ENCODE data around the gene ASB3.

Gene ASB3

DNA sequence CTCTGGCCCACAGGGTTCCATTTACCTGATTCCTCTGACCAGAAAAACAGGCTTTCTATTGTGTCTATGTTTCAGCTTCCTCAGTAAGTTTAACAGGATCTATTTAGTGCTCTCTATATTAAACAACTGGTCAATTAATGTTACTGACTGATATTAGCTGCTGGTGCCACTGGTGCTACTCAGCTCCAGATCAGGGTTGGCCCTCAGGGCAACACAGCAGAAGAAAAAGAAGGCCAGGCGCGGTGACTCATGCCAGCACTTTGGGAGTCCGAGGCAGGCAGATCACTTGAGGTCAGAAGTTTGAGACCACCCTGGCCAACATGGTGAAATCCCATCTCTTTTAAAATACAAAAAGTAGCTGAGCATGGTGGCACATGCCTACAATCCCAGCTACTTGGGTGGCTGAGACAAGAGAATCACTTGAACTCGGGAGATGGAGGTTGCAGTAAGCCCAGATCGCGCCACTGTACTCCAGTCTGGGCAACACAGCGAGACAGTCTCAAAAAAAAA is 75.4 kb downstream of the ASB3 start:
- TF ChIP-seq, protein P1, sequence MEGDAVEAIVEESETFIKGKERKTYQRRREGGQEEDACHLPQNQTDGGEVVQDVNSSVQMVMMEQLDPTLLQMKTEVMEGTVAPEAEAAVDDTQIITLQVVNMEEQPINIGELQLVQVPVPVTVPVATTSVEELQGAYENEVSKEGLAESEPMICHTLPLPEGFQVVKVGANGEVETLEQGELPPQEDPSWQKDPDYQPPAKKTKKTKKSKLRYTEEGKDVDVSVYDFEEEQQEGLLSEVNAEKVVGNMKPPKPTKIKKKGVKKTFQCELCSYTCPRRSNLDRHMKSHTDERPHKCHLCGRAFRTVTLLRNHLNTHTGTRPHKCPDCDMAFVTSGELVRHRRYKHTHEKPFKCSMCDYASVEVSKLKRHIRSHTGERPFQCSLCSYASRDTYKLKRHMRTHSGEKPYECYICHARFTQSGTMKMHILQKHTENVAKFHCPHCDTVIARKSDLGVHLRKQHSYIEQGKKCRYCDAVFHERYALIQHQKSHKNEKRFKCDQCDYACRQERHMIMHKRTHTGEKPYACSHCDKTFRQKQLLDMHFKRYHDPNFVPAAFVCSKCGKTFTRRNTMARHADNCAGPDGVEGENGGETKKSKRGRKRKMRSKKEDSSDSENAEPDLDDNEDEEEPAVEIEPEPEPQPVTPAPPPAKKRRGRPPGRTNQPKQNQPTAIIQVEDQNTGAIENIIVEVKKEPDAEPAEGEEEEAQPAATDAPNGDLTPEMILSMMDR (IDR thresholded peaks at IDR 0.05; ENCODE audit: low read depth, low read length), result no peak
- no peak overlapping the region for H3K4me3 ChIP-seq (ENCODE audit: low read depth, low read length)

GRCh38 chr2:53708988-53709387 is 77.8 kb downstream of the ASB3 start:
- TF ChIP-seq, protein P1 (IDR thresholded peaks at IDR 0.05; ENCODE audit: low read depth, low read length), result no peak
- no peak overlapping the region for H3K4me3 ChIP-seq (ENCODE audit: low read depth, low read length)

DNA sequence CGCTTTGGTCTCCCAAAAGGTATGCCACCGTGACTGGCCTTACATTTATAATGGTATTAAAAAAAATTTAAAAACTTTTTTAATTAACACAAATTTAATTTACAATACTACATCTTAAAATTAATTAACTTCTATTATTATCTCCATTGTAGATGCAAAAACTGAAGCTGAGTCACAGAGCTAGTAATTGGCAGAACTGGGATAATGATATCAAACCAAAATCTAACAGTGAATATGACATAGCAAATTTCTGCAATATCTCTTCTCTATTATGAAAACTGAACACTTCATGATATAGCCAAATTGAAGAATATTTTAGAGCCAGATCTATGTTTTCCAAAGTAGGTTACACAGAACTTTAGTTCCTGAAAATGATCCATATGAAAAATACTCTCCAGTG is 85.5 kb downstream of the ASB3 start:
- TF ChIP-seq, protein P1 (IDR thresholded peaks at IDR 0.05; ENCODE audit: low read depth, low read length), result no peak
- no peak overlapping the region for H3K4me3 ChIP-seq (ENCODE audit: low read depth, low read length)

- H3K4me3 ChIP-seq (ENCODE audit: low read depth, low read length), result no peak overlapping the region
- TF ChIP-seq, protein P1 (IDR thresholded peaks at IDR 0.05; ENCODE audit: low read depth, low read length), result no peak
These were observed 89.1 kb downstream of the ASB3 start for GRCh38 chr2:53697686-53698085.

DNA sequence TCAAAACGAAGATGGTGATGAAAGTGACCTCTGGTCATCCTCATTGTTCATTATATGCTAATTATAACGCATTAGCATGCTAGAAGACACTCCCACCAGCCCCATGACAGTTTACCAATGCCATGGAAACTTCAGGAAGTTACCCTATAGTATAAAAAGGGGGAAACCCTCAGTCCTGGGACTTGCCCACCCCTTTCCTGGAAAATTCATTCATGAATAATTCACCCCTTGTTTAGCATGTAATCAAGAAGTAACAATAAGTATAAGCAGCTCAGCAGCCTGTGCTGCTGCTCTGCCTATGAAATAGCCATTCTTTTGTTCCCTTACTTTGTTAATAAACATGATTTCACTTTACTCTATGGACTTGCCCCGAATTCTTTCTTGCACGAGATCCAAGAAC is 89.7 kb downstream of the ASB3 start:
- TF ChIP-seq, protein P1 (IDR thresholded peaks at IDR 0.05; ENCODE audit: low read depth, low read length), result no peak

DNA sequence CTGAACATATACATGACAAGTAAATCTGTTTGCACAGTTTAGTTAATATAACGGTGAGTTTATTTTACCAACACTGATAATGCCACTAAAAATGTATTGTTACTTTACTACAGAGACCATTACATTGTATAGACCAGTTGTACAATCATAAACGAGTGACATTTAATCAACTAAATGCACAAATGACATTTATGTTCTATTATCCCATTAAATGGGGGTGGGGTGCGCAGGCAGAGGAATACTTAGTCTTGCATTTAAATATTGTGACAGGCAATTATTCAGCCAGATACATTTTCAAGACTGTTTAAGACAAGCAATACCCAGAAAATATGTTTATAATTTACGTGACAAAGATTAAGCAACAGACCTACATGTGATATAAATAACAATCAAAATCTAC is 91.2 kb downstream of the ASB3 start:
- H3K4me3 ChIP-seq (ENCODE audit: low read depth, low read length), result no peak overlapping the region
- TF ChIP-seq, protein P1 (IDR thresholded peaks at IDR 0.05; ENCODE audit: low read depth, low read length), result no peak

More for the DNA sequence above, 89.7 kb downstream of the ASB3 start:
- H3K4me3 ChIP-seq (ENCODE audit: low read depth, low read length), result no peak overlapping the region

- TF ChIP-seq, protein P1 (IDR thresholded peaks at IDR 0.05; ENCODE audit: low read depth, low read length), result no peak
- H3K4me3 ChIP-seq (ENCODE audit: low read depth, low read length), result no peak overlapping the region
These were observed 92.5 kb downstream of the ASB3 start for GRCh38 chr2:53694096-53694771.

All from WI38 (cell line).